ENCODE measurements around the gene SEC14L3.

SEC14L3 gene

DNA sequence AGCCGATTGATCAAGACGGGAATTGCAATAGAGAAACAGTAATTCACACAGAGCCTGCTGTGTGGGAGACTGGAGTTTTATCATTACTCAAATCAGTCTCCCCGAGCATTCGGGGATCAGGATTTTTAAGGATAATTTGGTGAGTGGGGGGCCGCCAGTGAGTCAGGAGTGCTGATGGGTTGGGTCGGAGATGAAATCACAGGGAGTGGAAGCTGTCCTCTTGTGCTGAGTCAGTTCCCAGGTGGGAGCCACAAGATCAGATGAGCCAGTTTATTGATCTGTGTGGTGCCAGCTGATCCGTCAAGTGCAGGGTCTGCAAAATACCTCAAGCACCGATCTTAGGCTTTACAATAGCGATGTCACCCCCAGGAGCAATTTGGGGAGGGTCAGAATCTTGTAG is 30.7 kb downstream of the SEC14L3 start:
- DNase-seq = no peak

DNA sequence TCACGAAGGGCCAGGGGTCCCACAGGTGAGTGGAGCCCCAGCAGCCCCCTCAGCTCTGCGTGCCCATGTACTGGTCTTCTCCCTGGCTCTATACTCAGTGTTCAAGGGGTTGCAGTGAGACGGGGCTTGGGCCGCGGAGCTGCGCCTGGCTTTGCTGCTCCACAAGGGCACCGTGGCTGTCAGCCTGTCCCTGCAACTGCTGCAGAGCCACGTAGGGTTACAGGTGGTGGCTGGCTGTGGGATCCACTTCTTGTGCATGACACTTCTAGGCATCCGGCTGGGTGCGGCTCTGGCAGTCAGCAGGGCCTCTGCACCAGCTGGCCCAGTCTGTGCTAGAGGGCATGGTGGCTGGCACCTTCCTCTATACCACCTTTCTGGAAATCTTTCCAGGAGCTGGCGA is 32.0 kb downstream of the SEC14L3 start:
- DNase-seq = no peak

DNA sequence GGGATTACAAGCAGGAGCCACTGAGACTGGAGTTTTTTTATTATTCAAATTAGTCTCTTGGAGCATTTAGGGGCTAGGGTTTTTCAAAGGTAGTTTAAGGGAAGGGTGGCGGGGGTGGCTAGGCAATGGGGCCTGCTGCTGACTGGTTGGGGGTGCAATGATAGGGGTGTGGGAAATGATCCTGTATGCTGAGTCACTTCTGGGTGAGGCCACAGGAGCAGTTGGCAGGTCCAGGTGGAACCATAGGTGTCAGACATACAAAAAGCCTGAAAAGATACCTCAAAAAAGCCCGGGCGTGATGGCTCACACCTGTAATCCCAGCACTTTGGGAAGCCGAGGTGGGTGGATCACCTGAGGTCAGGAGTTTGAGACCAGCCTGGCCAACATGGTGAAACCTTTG is 32.6 kb downstream of the SEC14L3 start:
- DNase-seq = no peak

DNA sequence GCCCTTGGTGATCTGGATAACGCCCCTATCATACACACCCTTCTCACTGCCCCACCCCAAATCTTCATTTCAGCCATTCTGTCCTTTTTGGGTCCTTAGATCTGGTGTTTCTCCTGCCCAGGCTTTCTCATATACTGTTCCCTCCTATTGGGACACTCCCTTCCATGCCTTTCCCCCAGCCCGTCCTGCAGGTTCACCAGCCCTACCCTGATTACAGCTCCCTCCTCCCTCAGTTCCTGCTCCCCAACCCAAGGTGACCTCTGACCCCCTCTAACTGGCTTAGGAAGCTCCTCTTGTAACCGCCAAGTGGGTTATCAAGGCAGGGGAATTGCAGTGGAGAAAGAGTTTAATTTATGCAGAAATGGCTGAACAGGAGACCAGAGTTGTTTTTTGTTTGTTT is 33.3 kb downstream of the SEC14L3 start:
- no peak for DNase-seq

DNA sequence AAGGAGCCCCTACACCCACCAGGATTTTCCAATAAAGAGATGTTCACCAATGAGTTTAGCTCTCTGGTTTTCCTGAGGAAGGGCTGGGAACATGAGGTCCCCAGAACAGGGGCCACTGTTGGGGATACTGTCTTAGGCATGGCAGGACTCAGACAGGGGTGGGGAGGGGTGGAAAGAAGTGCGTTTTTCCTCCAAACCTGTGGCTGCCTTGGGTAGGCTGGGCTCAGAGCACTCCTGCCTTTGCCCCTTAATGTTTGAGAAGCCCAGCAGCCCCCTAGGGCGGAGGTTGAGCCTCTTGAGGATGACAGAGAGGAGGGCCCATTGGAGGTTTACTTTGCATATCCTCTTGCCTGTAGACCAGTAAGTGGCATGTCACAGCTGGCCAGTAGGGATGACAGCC is 35.6 kb downstream of the SEC14L3 start:
- DNase-seq = no peak

DNA sequence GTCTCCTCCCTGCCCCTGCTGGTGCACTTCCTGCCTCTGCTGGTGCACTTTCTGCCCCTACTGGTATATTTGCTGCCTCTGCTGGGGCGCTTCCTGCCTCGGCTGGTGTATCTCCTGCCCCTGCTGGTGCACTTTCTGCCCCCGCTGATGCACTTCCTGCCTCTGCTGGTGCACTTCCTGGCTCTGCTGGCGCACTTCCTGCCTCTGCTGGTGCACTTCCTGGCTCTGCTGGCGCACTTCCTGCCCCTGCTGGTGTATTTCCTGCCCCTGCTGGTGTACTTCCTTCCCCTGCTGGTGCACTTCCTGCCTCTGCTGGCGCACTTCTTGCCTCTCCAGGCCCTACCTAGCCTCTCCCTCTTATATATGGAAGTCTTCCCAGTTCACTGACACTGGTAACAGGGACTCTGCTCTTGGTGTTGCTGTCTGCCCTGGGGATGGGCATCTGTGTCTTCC is 36.1 kb downstream of the SEC14L3 start:
- peak; percentile 49 for DNase-seq

DNA sequence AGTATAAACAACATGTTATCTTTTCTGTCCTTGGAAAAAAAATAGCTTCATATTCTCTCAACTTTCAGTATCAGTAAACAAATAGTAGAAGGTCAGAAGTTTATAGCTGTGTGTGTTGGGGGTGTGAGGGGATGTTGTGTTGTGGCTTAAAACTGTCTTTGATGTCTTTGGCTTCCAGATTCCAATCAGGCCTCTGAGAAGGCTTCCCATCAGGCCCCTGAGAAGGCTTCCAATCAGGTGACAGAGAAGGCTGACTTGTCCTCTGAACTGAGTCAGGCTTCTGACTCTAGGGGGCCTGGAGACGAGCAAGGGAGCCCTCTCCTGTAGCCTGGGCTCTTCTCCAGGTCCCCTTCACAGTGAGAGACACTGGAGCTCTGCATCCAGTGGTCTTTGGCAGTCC is 37.0 kb downstream of the SEC14L3 start:
- DNase-seq = no peak

DNA sequence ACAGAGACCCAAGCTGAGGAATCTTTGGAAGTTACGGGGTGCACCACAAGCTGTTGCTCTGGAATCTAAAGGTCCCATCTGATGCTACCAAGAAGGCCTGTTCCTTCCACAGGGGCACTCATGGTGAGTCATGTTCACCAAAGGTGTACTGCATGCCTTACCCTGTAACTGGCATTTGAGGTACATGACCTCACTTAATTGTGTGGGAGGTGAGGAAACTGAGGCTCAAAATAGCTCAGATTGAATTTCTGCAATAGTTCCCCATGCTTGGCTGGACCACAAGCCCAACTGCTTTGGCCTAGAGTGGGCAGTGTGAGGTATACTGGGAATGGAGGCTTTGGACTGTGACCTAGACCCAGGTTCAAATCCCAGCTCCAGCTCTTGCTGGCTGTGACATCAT is 38.0 kb downstream of the SEC14L3 start:
- no peak for DNase-seq

DNA sequence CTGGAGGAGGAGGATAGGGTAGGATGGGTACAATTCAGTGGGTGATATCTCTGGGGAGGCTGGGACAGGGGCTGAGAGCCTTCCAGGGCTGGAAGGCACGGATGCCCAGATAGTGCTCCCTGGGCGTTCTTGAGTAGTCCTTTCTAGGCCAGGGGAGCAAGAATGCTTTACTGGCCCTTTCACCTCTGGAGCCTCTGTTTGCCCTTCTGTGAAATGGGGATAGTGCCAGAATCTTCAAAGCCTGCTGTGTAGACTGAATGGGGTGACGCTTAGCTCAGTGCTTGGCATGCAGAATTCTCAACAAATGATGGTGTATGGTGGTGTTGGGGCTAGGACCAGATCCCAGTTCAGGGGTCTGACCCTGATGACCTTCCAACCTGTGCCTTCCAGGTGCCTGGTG is 38.6 kb downstream of the SEC14L3 start:
- DNase-seq = no peak

DNA sequence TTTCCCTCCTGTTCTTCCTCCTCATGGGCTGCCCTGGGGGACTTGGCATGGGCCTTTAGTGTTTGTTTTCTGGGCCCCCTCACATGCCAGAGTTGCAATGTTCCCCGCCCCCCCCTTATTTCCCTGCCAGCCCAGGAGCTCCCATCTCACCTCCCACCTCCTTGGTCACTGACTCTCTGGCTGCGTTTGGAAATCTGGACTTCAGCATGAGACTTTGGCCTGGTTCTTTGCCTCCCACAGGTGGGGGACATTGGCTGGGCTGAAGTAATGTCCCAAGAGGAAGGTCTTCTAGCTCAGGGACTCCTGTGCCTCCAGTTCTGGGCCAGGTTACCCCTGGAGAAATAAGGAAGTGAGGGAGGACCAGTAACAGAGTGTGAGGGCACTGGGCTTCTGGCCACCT is 39.3 kb downstream of the SEC14L3 start:
- DNase-seq = no peak

DNA sequence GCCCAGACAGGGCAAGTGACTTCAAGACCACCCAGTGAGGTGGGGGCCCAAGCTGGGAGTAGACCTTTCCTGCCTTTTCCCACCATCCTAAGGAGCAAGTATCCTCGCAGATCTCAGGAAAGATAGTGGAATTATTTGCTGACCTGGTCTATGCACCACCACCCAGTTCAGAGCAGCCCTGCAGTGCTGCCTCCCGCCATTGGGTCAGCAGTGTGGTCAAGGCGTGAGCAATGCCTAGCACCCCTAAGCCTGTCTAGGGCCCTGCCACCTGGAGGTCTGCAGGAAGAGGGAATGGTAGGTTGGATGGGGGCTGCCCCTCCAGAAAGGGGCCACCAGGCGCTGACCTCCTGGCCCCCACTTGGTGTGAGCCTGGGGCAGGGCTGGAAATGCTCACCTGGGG is 39.7 kb downstream of the SEC14L3 start:
- no peak for DNase-seq

DNA sequence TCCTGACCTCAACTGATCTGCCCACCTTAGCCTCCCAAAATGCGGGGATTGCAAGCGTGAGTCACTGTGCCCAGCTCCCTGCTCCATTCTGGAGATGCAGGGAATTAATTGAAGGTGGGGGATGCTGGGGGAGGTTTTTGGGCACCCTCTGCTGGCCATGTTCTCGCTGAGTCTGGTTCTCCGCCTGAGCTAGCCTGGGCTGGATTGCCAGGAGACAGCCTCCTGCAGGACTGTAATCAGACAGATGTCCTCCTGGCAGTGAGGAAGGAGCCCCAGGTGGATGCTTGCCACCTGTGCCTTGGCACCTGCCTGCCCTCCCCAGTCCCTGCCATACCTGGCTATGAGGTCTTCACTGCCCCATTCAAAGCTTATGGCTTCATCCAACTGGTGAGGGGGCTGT is 40.9 kb downstream of the SEC14L3 start:
- no peak for DNase-seq

DNA sequence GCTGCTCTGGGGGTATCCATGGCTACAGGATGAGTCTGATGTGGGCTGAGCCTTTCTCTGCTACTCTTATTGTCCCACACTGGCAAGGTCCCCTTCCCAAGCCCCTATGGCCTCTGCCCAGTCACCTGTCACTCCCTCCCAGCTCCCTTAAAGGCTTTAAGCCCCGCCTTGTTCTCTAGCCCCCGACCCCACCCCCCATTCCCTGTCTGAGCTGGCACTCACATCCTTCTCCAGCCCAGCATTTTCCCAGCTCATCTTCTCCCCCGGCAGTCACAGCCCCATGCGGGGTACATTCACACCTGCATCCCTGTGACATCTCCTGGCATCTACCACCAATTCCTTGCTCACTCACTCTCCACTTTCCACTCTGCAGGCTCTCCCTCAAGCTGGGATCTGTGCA is 41.9 kb downstream of the SEC14L3 start:
- DNase-seq = no peak

DNA sequence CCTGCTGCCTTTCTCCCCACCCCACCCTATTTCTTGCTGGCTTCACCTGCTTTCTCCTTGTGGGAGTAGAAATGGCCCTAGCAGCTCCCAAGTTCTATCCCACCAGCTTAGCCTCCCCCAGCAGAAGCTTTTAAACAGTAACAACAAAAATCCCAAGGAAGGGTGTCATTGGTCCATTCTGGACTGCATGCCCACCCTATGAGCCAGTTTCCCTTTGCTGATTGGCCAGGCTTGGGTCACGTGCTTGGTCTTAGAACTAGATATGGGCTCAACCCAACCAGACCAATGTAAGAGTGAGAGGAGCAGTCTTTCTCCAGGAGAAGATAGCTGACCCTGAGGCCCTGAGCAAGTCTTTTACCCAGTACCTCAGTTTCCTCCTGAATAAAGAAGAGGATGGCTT is 43.9 kb downstream of the SEC14L3 start:
- DNase-seq = no peak

DNA sequence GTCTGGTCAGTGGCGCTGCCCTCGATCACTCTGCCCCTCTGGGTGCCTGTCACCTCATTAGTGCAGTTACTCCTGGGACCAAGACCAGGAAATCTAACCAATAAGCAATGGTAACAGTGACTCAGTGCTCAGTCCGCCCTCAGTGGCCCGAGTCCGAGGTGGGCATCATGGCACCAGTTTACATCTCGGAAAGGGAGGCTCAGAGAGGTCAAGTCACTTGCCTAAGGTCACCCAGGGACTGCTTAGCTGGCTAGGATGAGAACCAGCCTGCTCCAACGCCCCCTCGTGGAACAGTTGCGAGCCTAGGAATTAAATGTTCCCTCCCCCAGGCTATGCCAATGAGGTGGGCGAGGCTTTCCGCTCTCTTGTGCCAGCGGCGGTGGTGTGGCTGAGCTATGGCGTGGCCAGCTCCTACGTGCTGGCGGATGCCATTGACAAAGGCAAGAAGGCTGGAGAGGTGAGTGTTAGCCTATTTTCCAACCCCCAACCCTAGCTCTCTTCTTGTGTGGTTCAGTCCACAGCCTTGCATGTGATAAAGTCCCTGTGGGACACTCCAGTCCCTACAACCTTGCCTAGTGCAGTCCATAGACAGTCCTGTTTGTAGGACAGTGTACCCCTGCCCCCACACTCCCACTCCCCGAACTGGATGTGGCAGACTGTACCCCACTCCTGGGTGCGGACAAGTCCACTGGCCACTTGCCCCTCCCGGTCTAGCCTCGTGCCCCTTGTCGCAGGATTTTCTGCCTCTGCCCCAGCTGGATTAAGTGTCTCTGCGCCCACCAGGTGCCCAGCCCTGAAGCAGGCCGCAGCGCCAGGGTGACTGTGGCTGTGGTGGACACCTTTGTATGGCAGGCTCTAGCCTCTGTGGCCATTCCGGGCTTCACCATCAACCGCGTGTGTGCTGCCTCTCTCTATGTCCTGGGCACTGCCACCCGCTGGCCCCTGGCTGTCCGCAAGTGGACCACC is 45.1 kb downstream of the SEC14L3 start:
- peak; percentile 87 for DNase-seq

DNA sequence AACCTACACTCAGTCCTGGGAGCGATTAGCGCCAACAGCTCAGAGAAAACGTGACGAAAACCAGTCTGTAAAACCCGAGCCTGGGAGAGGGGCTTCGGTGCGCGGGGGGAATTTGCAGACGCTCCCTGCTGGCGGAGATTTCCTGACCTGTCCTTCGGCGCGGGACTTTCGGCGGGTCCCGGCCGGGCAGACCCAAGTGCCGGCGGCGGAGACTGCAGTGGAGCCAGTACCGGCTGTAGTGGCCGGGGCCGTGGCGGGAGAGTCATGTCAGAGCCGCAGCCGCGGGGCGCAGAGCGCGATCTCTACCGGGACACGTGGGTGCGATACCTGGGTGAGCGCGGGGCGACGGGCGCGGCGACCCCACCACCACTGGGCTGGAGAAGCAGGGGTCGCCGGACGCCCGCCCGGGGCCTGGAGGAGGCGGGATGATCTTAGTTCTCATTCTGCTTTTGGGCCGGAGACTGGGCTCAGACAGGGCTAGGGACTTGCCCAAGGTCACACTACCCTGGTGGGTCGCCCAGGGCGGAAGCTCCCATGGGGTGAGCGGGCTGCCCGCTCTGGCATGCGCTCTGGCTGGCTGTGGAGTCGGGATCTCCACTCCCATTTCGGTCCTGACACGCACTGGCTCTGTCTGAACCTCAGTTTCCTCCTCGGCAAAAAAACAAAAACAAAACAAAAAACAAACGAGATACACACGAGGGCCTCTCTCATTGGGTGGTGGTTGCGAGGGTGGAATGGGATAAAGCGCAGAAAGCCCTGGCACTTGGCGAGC is 46.0 kb downstream of the SEC14L3 start, which contains the start of gene MTFP1:
Gene MTFP1, plus strand, starts transcription at position 153 of the 772 bp plus-strand sequence. Its CDS starts 112 bp downstream, at position 265.
- peak; percentile 51 for DNase-seq

DNA sequence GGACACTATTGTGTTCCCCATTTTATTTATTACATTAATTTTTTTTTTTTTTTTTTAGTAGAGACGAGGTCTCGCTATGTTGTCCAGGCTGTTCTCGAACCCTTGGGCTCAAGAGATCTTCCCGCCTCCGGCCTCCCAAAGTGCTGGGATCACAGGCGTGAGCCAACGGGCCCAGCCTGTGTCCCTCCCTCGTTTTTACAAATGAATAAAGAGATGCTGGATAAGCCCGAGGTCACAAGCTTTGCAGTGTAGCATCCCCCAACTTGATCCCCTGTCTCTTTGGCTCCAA is 46.5 kb downstream of the SEC14L3 start:
- no peak for DNase-seq

DNA sequence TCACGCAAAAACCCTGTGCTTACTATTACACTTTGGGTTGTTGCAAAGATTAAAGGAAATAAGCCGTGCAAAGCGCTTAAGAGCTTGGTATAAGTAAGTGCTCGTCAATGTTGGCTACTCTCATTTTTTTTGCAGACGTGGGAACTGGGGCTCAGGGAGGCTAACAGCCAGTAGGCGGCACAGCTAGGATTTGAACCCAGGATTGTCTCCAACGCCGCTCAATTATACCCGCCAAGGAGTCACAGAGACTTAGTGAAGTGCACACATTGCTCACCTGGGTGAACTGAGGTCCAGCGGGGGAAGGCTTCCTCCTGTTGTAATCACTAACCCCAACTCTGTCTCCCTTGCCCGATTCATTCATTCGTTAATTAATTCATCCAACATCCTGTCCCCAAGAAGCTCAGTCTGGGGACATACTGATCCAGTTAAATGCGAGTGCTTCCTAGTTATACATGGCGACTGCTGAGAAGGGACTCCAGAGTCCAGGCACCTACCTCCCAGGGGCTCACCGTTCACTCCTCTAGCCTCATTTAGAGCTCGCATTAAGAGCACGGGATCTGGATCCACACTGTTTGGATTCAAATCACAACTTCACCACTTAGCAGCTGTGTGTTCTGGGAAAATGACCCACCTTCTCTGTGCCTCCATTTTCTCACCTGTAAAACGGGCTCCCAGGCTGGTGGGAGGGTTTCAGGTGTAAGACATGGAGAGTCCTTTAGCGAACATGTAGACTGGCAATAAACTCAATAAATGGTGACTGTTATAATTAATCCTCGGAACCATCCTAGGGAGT is 47.1 kb downstream of the SEC14L3 start:
- DNase-seq = peak; percentile 60

DNA sequence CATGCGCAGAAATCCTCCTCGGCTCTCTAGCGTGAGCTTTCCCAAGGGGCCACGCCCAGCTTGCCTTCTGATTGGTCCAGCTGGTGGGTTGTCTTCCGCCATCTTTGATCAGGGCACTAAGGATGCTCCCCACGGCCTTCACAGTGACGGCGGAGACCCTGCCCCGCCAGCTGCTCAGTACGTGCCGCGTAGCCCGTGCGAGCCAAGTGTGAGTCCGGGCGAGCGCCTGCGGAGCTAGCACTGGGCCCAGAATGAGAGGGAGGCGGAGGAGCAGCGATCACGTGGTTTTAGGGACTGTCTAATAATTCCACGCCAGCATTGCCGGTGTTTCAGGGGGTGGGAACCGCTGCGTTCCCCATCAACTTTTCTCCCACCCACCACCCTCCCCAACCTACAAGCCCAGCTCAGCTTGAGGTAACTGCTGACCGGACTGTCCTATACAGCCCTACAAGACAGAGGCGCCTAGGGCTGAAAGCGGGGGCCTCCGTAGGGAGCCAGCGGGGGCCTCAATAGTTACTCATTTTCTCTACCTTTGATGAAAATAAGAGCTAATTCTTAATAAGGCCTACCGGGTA is 47.8 kb downstream of the SEC14L3 start:
- DNase-seq = peak; percentile 98

DNA sequence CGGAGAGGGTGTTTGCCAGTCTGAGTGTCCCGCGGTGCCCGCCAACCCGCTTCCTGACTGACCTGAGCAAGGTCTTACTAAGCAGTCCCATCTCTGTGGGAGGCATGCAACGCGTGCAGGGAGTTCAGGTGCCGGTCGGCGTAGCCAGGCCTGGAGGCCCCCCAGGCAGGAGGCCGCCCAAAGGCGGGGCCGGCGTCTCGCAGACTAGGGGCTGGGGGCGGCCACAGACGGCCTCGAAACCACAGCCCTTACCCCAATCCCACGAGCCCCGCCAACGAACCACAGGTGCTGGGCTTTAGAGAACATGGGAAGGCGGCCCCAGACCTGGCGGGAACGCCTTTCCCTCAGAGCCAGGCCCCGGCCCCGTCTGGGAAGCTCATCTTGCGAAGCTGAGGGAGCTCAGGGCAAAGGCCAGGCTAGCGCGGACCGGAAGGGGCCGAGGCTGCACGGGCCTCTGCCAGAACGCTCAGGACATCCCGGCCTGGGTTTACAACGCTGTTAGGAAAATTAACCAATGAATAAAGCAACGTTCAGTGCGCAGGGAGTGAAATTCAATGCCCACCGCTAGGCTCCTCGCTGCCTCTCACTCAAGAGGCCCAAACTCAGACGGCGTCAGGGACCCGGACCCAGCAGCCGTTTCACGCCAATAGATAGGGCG is 48.4 kb downstream of the SEC14L3 start:
- DNase-seq = no peak

DNA sequence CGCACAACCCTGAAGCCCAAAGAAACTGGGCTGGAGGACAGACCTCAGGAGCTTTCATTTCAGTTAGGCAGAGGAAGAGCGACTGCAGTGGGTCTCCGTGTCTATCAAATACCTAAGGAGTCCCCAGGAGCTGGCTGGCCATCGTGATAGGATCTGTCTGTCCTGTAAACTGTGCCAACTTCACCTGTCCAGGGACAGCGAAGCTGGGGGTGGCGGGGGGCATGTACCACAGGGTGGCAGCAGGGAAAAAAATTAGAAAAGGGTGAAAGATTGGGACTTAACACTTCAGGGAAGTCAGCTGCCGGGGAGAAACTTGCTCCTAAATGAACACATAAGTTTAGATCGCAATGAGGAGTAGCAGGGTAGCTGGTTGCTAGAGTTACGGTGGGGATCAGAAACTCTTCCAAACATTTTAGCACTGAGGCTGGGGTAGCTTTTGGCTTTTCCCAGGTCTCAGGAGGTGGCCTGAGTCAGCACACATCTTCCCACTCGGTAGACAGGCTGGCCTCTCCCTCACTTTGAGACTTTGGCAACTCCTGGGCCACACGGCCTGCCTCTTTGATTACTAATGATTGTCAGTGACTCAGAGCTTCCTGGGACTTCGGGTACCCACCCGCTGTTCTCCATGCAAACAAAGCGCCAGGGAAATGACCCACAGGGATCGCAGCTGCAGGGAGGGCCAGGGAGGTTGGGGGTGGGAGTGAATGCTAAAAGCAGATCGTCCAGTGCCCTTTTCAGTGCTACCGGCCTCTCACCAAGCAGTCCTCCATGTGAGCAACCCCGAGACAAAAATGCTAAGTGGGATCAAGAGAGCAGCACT is 49.1 kb downstream of the SEC14L3 start:
- no peak for DNase-seq

Measured in KG1 (cell line).